Fibroblast of lung (primary cell): ENCODE data around the gene RPL41. TPM values are rescaled to one million over a fixed set of nuclear protein-coding genes. Genes with fewer than 3 reads are reported as not detected.

ENCODE experiments used
- DNase-seq, 2 donors: peaks; one replicate each; pipeline versions ENCODE4 v3.0.0 to v3.0.0-alpha.2; 2010; ENCODE audit warnings: low read depth in 2 of 2
- H2AFZ ChIP-seq: 2 replicates; pipeline ENCODE4 v1.5.1; 2012; ENCODE audit warnings: low read length, control low read depth, inconsistent platforms
- H3K27ac ChIP-seq: 2 replicates; pipeline ENCODE4 v1.5.1; 2011; ENCODE audit warnings: low read length, control low read depth; ENCODE audit not compliant: insufficient read depth
- H3K27me3 ChIP-seq: 2 replicates; pipeline ENCODE4 v1.5.1; 2011; ENCODE audit warnings: mild to moderate bottlenecking, low read length; ENCODE audit not compliant: control insufficient read depth, insufficient read depth
- H3K36me3 ChIP-seq: 2 replicates; pipeline ENCODE4 v1.5.1; 2011; ENCODE audit warnings: low read length; ENCODE audit not compliant: control insufficient read depth, insufficient read depth
- H3K4me1 ChIP-seq: 2 replicates; pipeline ENCODE4 v1.5.1; 2011; ENCODE audit warnings: low read length; ENCODE audit not compliant: control insufficient read depth, insufficient read depth; ENCODE audit errors: extremely low read depth
- H3K4me2 ChIP-seq: 2 replicates; pipeline ENCODE4 v1.5.1; 2011; ENCODE audit warnings: low read length, control low read depth; ENCODE audit not compliant: insufficient read depth; ENCODE audit errors: extremely low read depth
- H3K4me3 ChIP-seq, 4 experiments: fragments of 200-600 bp in 1 of 4; sonication (generic) in 1 of 4; replicated peaks in 1 of 4; 2 replicates each; pipeline ENCODE4 v1.5.1; 2011 to 2016; ENCODE audit warnings: low read length in 4 of 4, low read depth in 3 of 4, mild to moderate bottlenecking in 3 of 4, control low read depth in 2 of 4, inconsistent platforms in 1 of 4, mixed read lengths in 1 of 4; ENCODE audit not compliant: insufficient read depth in 1 of 4; ENCODE audit errors: control extremely low read depth in 1 of 4
- H3K79me2 ChIP-seq: 2 replicates; pipeline ENCODE4 v1.5.1; 2012; ENCODE audit warnings: mild to moderate bottlenecking, low read length, inconsistent platforms; ENCODE audit not compliant: control insufficient read depth, insufficient read depth
- H3K9ac ChIP-seq: 2 replicates; pipeline ENCODE4 v1.5.1; 2011; ENCODE audit warnings: mild to moderate bottlenecking, low read length, control low read depth; ENCODE audit not compliant: insufficient read depth
- H3K9me3 ChIP-seq: 2 replicates; pipeline ENCODE4 v1.5.1; 2012; ENCODE audit warnings: low read depth, low read length; ENCODE audit not compliant: control insufficient read depth, insufficient read depth
- H4K20me1 ChIP-seq: 2 replicates; pipeline ENCODE4 v1.5.1; 2011; ENCODE audit warnings: low read length; ENCODE audit not compliant: control insufficient read depth, insufficient read depth; ENCODE audit errors: extremely low read depth
- EZH2 ChIP-seq: IDR thresholded peaks from 2 replicates; pipeline ENCODE4 v1.5.1; 2012; ENCODE audit warnings: low read length, control low read depth, mild to moderate bottlenecking; ENCODE audit errors: missing control alignments
- polyA plus RNA-seq, 2 donors: library from polyadenylated mRNA; depleted of rRNA in 1 of 2; stranded (reverse) in 1 of 2; unstranded in 1 of 2; fragments of >200 nt; gene quantifications; 2 replicates each; pipeline ENCODE4 v1.2.1, GENCODE V29; 2011 to 2012; ENCODE audit warnings: missing spikeins in 1 of 2
- total RNA-seq: library from RNA; depleted of rRNA; stranded (reverse); fragments of >200 nt; gene quantifications from 2 replicates; pipeline ENCODE4 v1.2.1, GENCODE V29; 2014
- TF ChIP-seq, protein P1 (sequence below), 2 donors: IDR thresholded peaks in 1 of 2; conservative IDR thresholded peaks in 1 of 2; 1 replicate in 1 of 2; 2 replicates in 1 of 2; pipeline ENCODE4 v1.5.1; 2011 to 2012; ENCODE audit warnings: low read length in 2 of 2, control low read depth in 1 of 2, inconsistent platforms in 1 of 2, low read depth in 1 of 2, mild to moderate bottlenecking in 1 of 2

The RPL41 gene
- total and polyA plus RNA-seq, 2 donors (not counting 1 experiment from before 2014, with no cell fraction given), result 2,664 to 6,961 TPM

DNA sequence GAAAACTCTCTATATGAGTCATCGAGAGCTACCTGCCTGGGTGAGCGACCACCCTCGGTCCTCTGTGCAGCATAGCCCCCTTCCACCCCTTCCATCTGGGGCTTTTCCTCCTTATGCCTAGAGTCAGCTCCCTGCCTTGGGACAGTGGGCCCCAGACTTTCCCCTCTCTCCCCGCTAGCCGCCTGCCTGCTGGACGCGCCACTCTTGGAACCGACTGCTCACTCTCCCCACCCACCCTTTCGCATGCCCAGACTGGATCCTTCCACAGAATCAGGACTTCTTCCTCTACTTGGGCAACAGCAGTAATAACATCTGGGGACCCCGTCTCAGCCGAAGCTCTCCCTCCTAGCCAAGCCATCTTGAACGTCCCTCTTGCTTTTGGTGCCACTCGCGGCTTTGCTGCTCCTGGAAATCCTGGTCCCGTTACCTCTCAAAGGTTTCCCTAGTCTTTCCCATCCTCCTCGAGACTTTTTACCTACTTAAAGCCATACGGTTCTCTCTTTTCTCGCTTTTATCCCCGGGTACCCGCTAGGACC, 12.3 kb downstream of the RPL41 start:
- H4K20me1 ChIP-seq, result no peaks in the 10 kb centered on the region
- no peaks in the 10 kb centered on the region for H3K27me3 ChIP-seq
- H3K4me1 ChIP-seq, result peaks cover 11% of the 10 kb centered on the region
- peak overlapping the region; percentile 77 to 97 (median 86) for H3K4me3 ChIP-seq
- H3K9ac ChIP-seq, result peak overlapping the region; percentile 86
- no peak for TF ChIP-seq EZH2
- TF ChIP-seq, protein P1, sequence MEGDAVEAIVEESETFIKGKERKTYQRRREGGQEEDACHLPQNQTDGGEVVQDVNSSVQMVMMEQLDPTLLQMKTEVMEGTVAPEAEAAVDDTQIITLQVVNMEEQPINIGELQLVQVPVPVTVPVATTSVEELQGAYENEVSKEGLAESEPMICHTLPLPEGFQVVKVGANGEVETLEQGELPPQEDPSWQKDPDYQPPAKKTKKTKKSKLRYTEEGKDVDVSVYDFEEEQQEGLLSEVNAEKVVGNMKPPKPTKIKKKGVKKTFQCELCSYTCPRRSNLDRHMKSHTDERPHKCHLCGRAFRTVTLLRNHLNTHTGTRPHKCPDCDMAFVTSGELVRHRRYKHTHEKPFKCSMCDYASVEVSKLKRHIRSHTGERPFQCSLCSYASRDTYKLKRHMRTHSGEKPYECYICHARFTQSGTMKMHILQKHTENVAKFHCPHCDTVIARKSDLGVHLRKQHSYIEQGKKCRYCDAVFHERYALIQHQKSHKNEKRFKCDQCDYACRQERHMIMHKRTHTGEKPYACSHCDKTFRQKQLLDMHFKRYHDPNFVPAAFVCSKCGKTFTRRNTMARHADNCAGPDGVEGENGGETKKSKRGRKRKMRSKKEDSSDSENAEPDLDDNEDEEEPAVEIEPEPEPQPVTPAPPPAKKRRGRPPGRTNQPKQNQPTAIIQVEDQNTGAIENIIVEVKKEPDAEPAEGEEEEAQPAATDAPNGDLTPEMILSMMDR (conservative IDR thresholded peaks at IDR 0.05 in 1 of 2, IDR thresholded peaks at IDR 0.05 in 1 of 2; ENCODE audit: low read depth in 1 of 2, low read length in 2 of 2), result no peak
- DNase-seq, result peak in 1 of 2 donors; percentile 29
- H3K79me2 ChIP-seq, result peaks cover 25% of the 10 kb centered on the region
- H3K27ac ChIP-seq, result peak overlapping the region; percentile 80
- H3K9me3 ChIP-seq, result no peaks in the 10 kb centered on the region
- peaks cover 22% of the 10 kb centered on the region for H3K36me3 ChIP-seq
- H3K4me2 ChIP-seq, result peak overlapping the region; percentile 92
- H2AFZ ChIP-seq, result no peak overlapping the region

DNA sequence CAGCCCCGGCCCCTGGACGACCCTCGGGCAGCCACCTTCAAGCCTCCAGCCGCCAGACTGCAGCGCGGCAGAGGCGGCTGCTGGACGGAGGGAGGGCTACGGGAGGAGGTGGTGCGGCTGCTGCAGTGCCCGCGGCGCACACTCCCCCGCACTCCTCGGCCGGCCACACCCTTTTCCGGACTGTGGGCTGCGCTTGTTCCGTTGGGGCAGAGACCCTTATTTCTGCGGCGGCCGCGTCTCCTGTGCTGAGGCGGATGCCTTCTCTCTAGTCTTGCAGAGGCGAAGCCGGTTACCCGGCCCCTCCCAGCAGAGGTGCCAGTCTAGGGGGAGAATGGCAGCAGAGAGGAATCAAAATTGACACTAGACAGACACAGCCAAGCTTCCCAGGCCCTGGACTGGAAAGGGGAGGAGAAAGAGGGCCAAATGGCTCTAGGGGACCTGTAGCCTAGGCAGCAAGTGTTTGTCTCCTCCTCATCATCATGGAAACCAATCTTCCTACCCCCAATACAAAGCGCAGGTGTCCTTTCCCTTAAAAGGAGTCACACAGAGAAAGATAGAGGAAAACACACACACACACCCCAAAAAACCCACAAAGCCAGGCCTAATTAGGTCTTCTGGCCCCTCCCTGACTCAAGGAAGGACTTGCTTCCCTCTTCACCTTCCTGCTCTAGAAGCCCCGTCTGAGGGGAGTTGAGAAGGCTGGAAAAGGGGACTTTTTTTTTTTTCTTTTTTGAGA, 12.9 kb downstream of the RPL41 start:
- Histone ChIP-seq H3K4me3 (peak overlapping the region; percentile 77 to 97 (median 86)), H3K9ac (peak overlapping the region; percentile 54), H3K36me3 (peaks cover 25% of the 10 kb centered on the region), H3K4me2 (peak overlapping the region; percentile 92), H3K79me2 (peaks cover 25% of the 10 kb centered on the region), H3K27me3 (no peaks in the 10 kb centered on the region), H2AFZ (no peak overlapping the region), H3K9me3 (no peaks in the 10 kb centered on the region), H3K27ac (peak overlapping the region; percentile 80), H4K20me1 (no peaks in the 10 kb centered on the region), H3K4me1 (peaks cover 11% of the 10 kb centered on the region)
- no peak for TF ChIP-seq EZH2
- DNase-seq, result peak; percentile 30 to 51

DNA sequence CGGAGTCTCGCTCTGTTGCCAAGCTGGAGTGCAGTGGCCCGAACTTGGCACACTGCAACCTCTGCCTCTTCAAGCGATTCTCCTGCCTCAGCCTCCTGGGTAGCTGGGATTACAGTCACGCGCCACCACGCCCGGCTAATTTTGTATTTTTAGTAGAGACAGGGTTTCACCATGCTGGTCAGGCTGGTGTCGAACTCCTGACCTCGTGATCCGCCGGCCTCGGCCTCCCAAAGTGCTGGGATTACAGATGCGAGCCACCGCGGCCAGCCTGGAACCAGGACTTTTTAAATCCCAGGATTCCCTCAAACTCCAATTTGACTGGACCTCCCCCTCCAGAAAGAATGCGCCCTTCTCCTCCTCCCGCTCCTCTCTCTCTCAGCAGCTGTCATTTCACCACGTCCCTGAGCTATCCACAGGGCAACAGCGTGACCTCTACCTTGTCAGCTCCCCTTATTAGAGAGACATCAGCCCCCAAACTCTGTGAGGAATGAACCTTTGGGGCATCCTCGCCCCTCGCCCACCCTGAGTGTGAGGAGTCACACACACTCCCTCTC, 13.6 kb downstream of the RPL41 start:
- Histone ChIP-seq H3K79me2 (peaks cover 25% of the 10 kb centered on the region), H3K9me3 (no peaks in the 10 kb centered on the region), H3K36me3 (peaks cover 25% of the 10 kb centered on the region), H2AFZ (no peak overlapping the region), H3K4me2 (peak overlapping the region; percentile 92), H4K20me1 (no peaks in the 10 kb centered on the region), H3K27me3 (no peaks in the 10 kb centered on the region), H3K9ac (no peak overlapping the region), H3K27ac (no peak overlapping the region), H3K4me3 (peak overlapping the region; percentile 77 to 97 (median 86)), H3K4me1 (peaks cover 11% of the 10 kb centered on the region)
- TF ChIP-seq, protein P1 (conservative IDR thresholded peaks at IDR 0.05 in 1 of 2, IDR thresholded peaks at IDR 0.05 in 1 of 2; ENCODE audit: low read depth in 1 of 2, low read length in 2 of 2), result no peak
- no peak for TF ChIP-seq EZH2
- DNase-seq, result no peak
